ENCODE results near the gene HIGD2B. TPM values are rescaled to one million over a fixed set of nuclear protein-coding genes. Genes with fewer than 3 reads are reported as not detected.

Gene HIGD2B, protein sequence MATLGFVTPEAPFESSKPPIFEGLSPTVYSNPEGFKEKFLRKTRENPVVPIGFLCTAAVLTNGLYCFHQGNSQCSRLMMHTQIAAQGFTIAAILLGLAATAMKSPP
- total RNA-seq, result not detected in 3 replicates
- long read RNA-seq, result 0 reads

DNA sequence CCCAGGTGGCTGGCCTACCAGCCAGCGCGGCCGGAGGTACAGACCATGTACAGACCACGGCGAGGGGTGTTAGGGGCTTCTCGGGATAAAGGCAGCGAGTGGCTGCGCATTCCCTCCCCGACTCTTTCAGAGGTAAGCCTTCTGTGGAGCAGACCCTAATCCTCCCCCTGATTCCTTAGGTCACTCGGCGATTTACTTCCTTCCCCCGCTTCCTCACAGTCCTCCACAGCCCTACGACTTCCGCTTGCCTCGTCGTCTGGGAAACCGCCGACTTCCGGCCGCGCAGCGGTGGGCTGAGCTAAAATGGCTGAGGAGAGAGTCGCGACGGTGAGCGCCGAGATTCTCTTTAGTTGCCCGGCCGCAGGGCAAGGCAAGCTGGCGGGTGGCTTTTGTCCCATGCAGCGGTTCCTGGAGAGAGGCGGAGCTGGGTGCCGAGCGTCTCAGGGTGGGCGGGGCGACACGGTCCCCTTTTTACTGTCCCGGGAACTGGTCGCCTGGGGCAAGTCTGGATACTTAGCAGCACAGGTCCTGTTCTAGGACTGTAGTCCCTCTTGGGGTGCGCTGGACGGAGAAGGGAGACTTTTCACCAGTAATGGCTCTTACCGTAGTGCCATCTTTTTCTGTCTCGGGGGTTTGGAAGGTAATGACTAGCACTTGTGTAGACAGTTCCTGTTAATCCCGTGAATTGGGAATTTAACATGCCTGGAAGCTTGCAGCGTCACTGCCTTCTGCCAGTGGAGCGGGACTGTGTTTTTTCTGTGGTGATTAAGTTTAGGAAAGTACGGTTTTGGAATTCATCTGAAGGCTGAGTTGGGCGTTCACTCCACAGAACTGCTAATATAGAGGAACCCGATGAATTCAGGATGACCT is at the start of gene HIGD2B, which contains the start of gene BBS4:
HIGD2B (minus strand) TSS at position 258 of the 870 bp plus-strand sequence. CDS start 9,808 bp downstream, outside the sequence.
BBS4 (plus strand) TSS at position 283 of the 870 bp plus-strand sequence; CDS start at position 304, 21 bp downstream.
- no peaks in the 10 kb centered on the region for H3K27me3 Mint-ChIP-seq (ENCODE audit: low read depth)
- H3K4me1 Mint-ChIP-seq (ENCODE audit: low read depth), result peaks cover 11% of the 10 kb centered on the region
- H3K27ac Mint-ChIP-seq (ENCODE audit: unreplicated experiment), result peak within 1 kb of the TSS; percentile 98
- no peaks in the 10 kb centered on the region for H3K36me3 Mint-ChIP-seq (ENCODE audit: low read depth)
- H3K9me3 Mint-ChIP-seq (ENCODE audit: low read depth), result no peaks in the 10 kb centered on the region
- H3K4me3 Mint-ChIP-seq (ENCODE audit: unreplicated experiment), result peak within 1 kb of the TSS; percentile 89
- DNase-seq (ENCODE audit: low spot score), result peak; percentile 95
- TF ChIP-seq, protein P1, sequence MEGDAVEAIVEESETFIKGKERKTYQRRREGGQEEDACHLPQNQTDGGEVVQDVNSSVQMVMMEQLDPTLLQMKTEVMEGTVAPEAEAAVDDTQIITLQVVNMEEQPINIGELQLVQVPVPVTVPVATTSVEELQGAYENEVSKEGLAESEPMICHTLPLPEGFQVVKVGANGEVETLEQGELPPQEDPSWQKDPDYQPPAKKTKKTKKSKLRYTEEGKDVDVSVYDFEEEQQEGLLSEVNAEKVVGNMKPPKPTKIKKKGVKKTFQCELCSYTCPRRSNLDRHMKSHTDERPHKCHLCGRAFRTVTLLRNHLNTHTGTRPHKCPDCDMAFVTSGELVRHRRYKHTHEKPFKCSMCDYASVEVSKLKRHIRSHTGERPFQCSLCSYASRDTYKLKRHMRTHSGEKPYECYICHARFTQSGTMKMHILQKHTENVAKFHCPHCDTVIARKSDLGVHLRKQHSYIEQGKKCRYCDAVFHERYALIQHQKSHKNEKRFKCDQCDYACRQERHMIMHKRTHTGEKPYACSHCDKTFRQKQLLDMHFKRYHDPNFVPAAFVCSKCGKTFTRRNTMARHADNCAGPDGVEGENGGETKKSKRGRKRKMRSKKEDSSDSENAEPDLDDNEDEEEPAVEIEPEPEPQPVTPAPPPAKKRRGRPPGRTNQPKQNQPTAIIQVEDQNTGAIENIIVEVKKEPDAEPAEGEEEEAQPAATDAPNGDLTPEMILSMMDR (IDR thresholded peaks at IDR 0.05), result no peak

DNA sequence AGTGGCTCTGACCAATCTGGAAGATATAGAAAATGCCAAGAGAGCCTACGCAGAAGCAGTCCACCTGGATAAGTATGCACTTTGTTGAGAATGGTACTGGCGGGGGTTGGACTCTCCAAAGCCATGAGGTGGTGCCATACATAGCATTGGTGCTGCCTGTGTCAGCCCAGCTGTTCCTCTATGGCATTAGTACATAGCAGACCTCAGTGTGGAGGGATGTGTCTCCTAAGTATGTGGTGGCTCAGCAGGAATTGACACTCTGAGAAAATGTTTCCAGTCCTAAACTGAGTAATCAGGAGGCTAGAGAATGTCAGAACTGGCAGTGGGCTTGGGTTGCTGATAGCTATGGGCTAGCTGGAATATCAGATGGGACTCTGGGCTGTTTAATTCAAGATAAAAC is 49.1 kb upstream of the HIGD2B start:
- Mint-ChIP-seq H3K36me3 (ENCODE audit: low read depth) (peaks cover 46% of the 10 kb centered on the region), H3K9me3 (ENCODE audit: low read depth) (no peaks in the 10 kb centered on the region), H3K27ac (ENCODE audit: unreplicated experiment) (no peak overlapping the region), H3K27me3 (ENCODE audit: low read depth) (no peaks in the 10 kb centered on the region), H3K4me1 (ENCODE audit: low read depth) (peaks cover 4% of the 10 kb centered on the region), H3K4me3 (ENCODE audit: unreplicated experiment) (no peak overlapping the region)
- TF ChIP-seq, protein P1 (IDR thresholded peaks at IDR 0.05), result no peak
- DNase-seq (ENCODE audit: low spot score), result no peak

DNA sequence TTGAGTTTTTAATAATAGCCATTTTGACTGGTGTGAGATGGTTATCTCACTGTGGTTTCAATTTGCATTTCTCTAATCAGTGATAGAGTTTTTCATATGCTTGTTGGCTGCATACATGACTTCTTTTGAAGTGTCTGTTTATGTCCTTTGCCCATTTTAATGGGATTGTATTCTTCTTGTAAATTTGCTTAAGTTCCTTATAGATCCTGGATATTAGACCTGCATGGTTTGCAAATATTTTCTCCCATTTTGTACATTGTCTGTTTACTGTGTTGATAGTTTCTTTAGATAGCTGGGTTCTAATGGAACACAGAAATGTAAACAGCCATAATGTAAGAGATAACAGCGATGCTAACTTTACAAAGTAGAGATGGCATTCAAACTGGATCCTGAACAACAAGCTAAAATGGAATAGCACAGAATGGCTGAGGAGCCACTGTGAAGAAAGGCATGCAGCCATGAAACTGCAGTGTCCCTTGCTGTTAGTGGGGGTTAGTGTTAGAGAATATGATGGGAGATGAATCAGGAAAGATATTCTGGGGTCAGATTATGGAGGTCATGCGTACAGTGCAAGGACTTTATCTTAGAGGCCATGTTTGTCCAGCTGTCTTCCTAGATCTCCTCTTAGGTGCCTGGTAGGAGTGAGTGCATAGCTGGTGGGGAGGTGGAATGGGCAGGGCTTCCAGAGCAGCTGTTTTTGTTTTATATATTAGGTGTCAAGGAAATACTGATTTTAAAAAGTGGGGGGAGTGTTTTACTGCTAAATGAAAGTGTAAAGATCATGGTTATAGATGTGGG is 48.2 kb upstream of the HIGD2B start:
- TF ChIP-seq, protein P1 (IDR thresholded peaks at IDR 0.05), result no peak
- H3K4me3 Mint-ChIP-seq (ENCODE audit: unreplicated experiment), result no peak overlapping the region
- no peaks in the 10 kb centered on the region for H3K27me3 Mint-ChIP-seq (ENCODE audit: low read depth)
- peaks cover 4% of the 10 kb centered on the region for H3K4me1 Mint-ChIP-seq (ENCODE audit: low read depth)
- DNase-seq (ENCODE audit: low spot score), result no peak
- H3K9me3 Mint-ChIP-seq (ENCODE audit: low read depth), result no peaks in the 10 kb centered on the region
- H3K27ac Mint-ChIP-seq (ENCODE audit: unreplicated experiment), result no peak overlapping the region
- peaks cover 39% of the 10 kb centered on the region for H3K36me3 Mint-ChIP-seq (ENCODE audit: low read depth)

DNA sequence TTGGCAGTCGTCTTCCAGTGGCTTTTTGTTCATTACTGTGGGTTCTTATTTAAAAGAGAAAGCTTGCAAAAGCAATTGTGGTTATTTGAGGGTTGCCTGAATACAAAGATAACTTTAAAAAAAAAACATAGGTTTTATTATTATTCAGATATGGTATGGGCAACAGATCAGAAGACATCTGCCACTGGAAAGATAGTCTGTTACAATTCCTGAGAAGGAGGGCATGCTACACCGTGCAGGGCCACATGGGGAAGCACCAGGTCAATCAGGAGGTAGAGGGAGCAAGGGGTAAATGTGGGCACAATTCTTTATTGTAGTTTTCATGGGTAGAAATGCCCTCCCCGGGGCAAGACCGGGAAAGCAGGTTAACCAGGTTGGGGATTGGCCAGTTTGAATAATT is 46.5 kb upstream of the HIGD2B start:
- Mint-ChIP-seq H3K36me3 (ENCODE audit: low read depth) (peaks cover 29% of the 10 kb centered on the region), H3K4me1 (ENCODE audit: low read depth) (peaks cover 4% of the 10 kb centered on the region), H3K27ac (ENCODE audit: unreplicated experiment) (peak overlapping the region; percentile 20), H3K27me3 (ENCODE audit: low read depth) (no peaks in the 10 kb centered on the region), H3K9me3 (ENCODE audit: low read depth) (no peaks in the 10 kb centered on the region), H3K4me3 (ENCODE audit: unreplicated experiment) (no peak overlapping the region)
- TF ChIP-seq, protein P1 (IDR thresholded peaks at IDR 0.05), result no peak
- DNase-seq (ENCODE audit: low spot score), result no peak

DNA sequence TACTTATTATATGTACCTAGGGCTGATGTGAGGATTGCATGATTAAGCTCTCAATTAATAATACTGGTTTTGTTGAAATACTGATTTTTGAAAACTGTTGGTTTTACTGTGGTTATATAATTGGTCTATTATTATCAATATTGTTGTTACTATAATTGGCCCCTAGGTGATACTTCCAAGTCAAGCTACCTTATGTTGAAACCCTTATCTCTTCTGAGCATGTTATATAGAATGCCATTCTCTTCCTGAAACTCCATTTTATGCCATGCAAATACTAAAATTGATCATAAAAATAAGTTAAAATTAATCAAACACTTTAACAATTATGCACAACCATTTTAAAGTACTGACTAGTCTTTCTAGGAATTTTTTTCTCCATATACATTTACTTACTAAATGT is 46.1 kb upstream of the HIGD2B start:
- H3K27ac Mint-ChIP-seq (ENCODE audit: unreplicated experiment), result no peak overlapping the region
- no peak for DNase-seq (ENCODE audit: low spot score)
- H3K27me3 Mint-ChIP-seq (ENCODE audit: low read depth), result no peaks in the 10 kb centered on the region
- H3K36me3 Mint-ChIP-seq (ENCODE audit: low read depth), result peaks cover 27% of the 10 kb centered on the region
- peaks cover 4% of the 10 kb centered on the region for H3K4me1 Mint-ChIP-seq (ENCODE audit: low read depth)
- no peak overlapping the region for H3K4me3 Mint-ChIP-seq (ENCODE audit: unreplicated experiment)
- TF ChIP-seq, protein P1 (IDR thresholded peaks at IDR 0.05), result no peak
- H3K9me3 Mint-ChIP-seq (ENCODE audit: low read depth), result no peaks in the 10 kb centered on the region

All from chondrocyte (in vitro differentiated cells).